Left hindlimb (tissue), 1 donor: ENCODE data around the gene YAP1.

Experiments used
- DNase-seq: peaks from one replicate; pipeline ENCODE4 v3.0.0-alpha.2; 2018

YAP1 gene

GRCh38 chr11:102202972-102203371 lies 92.7 kb downstream of the YAP1 start:
- DNase-seq, result no peak

GRCh38 chr11:102204174-102204573 lies 93.9 kb downstream of the YAP1 start:
- no peak for DNase-seq

- no peak for DNase-seq
Observed at GRCh38 chr11:102205805-102206204, 95.6 kb downstream of the YAP1 start.

- DNase-seq, result no peak
Observed at GRCh38 chr11:102208835-102209234, 98.6 kb downstream of the YAP1 start.

GRCh38 chr11:102214623-102215022 lies 104.4 kb downstream of the YAP1 start:
- no peak for DNase-seq

GRCh38 chr11:102216433-102217075 lies 106.3 kb downstream of the YAP1 start:
- no peak for DNase-seq

GRCh38 chr11:102220728-102221467 lies 110.7 kb downstream of the YAP1 start:
- no peak for DNase-seq

GRCh38 chr11:102223859-102224258 lies 113.6 kb downstream of the YAP1 start:
- no peak for DNase-seq

GRCh38 chr11:102225689-102226568 lies 115.7 kb downstream of the YAP1 start:
- DNase-seq, result no peak

- DNase-seq, result no peak
Observed at GRCh38 chr11:102226702-102227490, 116.6 kb downstream of the YAP1 start.

- DNase-seq, result no peak
Observed at GRCh38 chr11:102229510-102230123, 119.4 kb downstream of the YAP1 start.

- no peak for DNase-seq
Observed at GRCh38 chr11:102230186-102230585, 119.9 kb downstream of the YAP1 start.

- no peak for DNase-seq
Observed at GRCh38 chr11:102230911-102231310, 120.7 kb downstream of the YAP1 start.

- peak; percentile 43 for DNase-seq
Observed at GRCh38 chr11:102234779-102235439, 124.7 kb downstream of the YAP1 start.

- no peak for DNase-seq
Observed at GRCh38 chr11:102237096-102237735, 127.0 kb downstream of the YAP1 start.

- no peak for DNase-seq
Observed at GRCh38 chr11:102238391-102238821, 128.2 kb downstream of the YAP1 start.

GRCh38 chr11:102239448-102239847 lies 129.2 kb downstream of the YAP1 start:
- DNase-seq, result no peak

- no peak for DNase-seq
Observed at GRCh38 chr11:102239911-102240310, 129.7 kb downstream of the YAP1 start.

GRCh38 chr11:102240502-102240901 lies 130.3 kb downstream of the YAP1 start:
- no peak for DNase-seq

- DNase-seq, result no peak
Observed at GRCh38 chr11:102241026-102241425, 130.8 kb downstream of the YAP1 start.

- no peak for DNase-seq
Observed at GRCh38 chr11:102243399-102243884, 133.2 kb downstream of the YAP1 start.
